SK-N-SH treated with all-trans-retinoic acid at 6 μM for 48 hours (cell line): ENCODE measurements around the gene SSR2.

ENCODE experiments used
- ATAC-seq: fragments of 200-7000 bp; cut with Tn5 transposase; 3 replicates; pipeline ENCODE4 v1.9.1; 2020; ENCODE audit warnings: mild to moderate bottlenecking, moderate library complexity
- ARNTL ChIP-seq: fragments of 450-650 bp; formaldehyde crosslinking; IDR thresholded peaks from 2 replicates; pipeline ENCODE4 v1.5.0; 2020; ENCODE audit warnings: low read depth, mild to moderate bottlenecking, moderate library complexity, borderline replicate concordance
- BACH2 ChIP-seq: fragments of 250-450 bp; sonication (Bioruptor Pico); IDR thresholded peaks from 2 replicates; pipeline ENCODE4 v1.9.0; 2021; ENCODE audit warnings: mild to moderate bottlenecking, borderline replicate concordance
- CREB5 ChIP-seq: fragments of 250-450 bp; sonication (Bioruptor Pico); IDR thresholded peaks from 2 replicates; pipeline ENCODE4 v1.5.1; 2020; ENCODE audit warnings: low read depth, mild to moderate bottlenecking, moderate library complexity
- CSDC2 ChIP-seq: fragments of 250-450 bp; sonication (Bioruptor Pico); IDR thresholded peaks from 2 replicates; pipeline ENCODE4 v1.5.0; 2020; ENCODE audit warnings: mild to moderate bottlenecking, moderate library complexity
- CSRNP3 ChIP-seq: fragments of 250-450 bp; sonication (Bioruptor Pico); IDR thresholded peaks from 2 replicates; pipeline ENCODE4 v1.5.1; 2021; ENCODE audit warnings: mild to moderate bottlenecking, moderate library complexity
- ESRRG ChIP-seq: fragments of 250-450 bp; sonication (Bioruptor Pico); IDR thresholded peaks from 2 replicates; pipeline ENCODE4 v1.6.1; 2021; ENCODE audit warnings: mild to moderate bottlenecking
- GLIS3 ChIP-seq: fragments of 250-450 bp; sonication (Bioruptor Pico); IDR thresholded peaks from 2 replicates; pipeline ENCODE4 v1.5.0; 2020; ENCODE audit warnings: mild to moderate bottlenecking, moderate library complexity
- ISL1 ChIP-seq: fragments of 250-450 bp; sonication (Bioruptor Pico); IDR thresholded peaks from 2 replicates; pipeline ENCODE4 v2.1.2; 2022; ENCODE audit warnings: mild to moderate bottlenecking, moderate library complexity
- OSR1 ChIP-seq: fragments of 250-450 bp; sonication (Bioruptor Pico); IDR thresholded peaks from 2 replicates; pipeline ENCODE4 v1.8.0; 2022; ENCODE audit warnings: moderate library complexity, mild to moderate bottlenecking, inconsistent platforms
- PATZ1 ChIP-seq: fragments of 250-450 bp; sonication (Bioruptor Pico); IDR thresholded peaks from 2 replicates; pipeline ENCODE4 v1.8.0; 2020; ENCODE audit warnings: mild to moderate bottlenecking, moderate library complexity, borderline replicate concordance
- POU6F1 ChIP-seq: fragments of 250-450 bp; sonication (Bioruptor Pico); IDR thresholded peaks from 2 replicates; pipeline ENCODE4 v1.8.0; 2021; ENCODE audit warnings: low read depth, mild to moderate bottlenecking, moderate library complexity, borderline replicate concordance
- PPARA ChIP-seq: fragments of 250-450 bp; sonication (Bioruptor Pico); IDR thresholded peaks from 2 replicates; pipeline ENCODE4 v1.5.0; 2020; ENCODE audit warnings: mild to moderate bottlenecking, borderline replicate concordance
- RARB ChIP-seq: fragments of 250-450 bp; sonication (Bioruptor Pico); IDR thresholded peaks from 2 replicates; pipeline ENCODE4 v1.8.0; 2021; ENCODE audit warnings: mild to moderate bottlenecking, moderate library complexity
- SNAI2 ChIP-seq: fragments of 250-450 bp; sonication (Bioruptor Pico); IDR thresholded peaks from 2 replicates; pipeline ENCODE4 v1.5.0; 2020; ENCODE audit warnings: mild to moderate bottlenecking, moderate library complexity
- TCF4 ChIP-seq: fragments of 250-450 bp; sonication (Bioruptor Pico); IDR thresholded peaks from 2 replicates; pipeline ENCODE4 v1.8.0; 2021; ENCODE audit warnings: mild to moderate bottlenecking, moderate library complexity, borderline replicate concordance
- TOX ChIP-seq: fragments of 250-450 bp; sonication (Bioruptor Pico); IDR thresholded peaks from 2 replicates; pipeline ENCODE4 v1.8.0; 2021; ENCODE audit warnings: mild to moderate bottlenecking, moderate library complexity, borderline replicate concordance
- ZC3H10 ChIP-seq: fragments of 250-450 bp; sonication (Bioruptor Pico); IDR thresholded peaks from 2 replicates; pipeline ENCODE4 v1.5.1; 2021; ENCODE audit warnings: mild to moderate bottlenecking, moderate library complexity
- ZFP3 ChIP-seq: fragments of 250-450 bp; sonication (Bioruptor Pico); IDR thresholded peaks from 2 replicates; pipeline ENCODE4 v1.5.0; 2020; ENCODE audit warnings: mild to moderate bottlenecking, moderate library complexity
- ZFP30 ChIP-seq: fragments of 450-650 bp; formaldehyde crosslinking; IDR thresholded peaks from 2 replicates; pipeline ENCODE4 v1.5.0; 2022; ENCODE audit warnings: mild to moderate bottlenecking, moderate library complexity
- ZNF565 ChIP-seq: fragments of 450-650 bp; formaldehyde crosslinking; conservative IDR thresholded peaks from 2 replicates; pipeline ENCODE4 v1.5.0; 2020; ENCODE audit warnings: low read depth, mild to moderate bottlenecking, moderate library complexity
- ZNF70 ChIP-seq: fragments of 450-650 bp; formaldehyde crosslinking; IDR thresholded peaks from 2 replicates; pipeline ENCODE4 v1.5.0; 2020; ENCODE audit warnings: mild to moderate bottlenecking, moderate library complexity
- ZNF8 ChIP-seq: fragments of 450-650 bp; formaldehyde crosslinking; IDR thresholded peaks from 2 replicates; pipeline ENCODE4 v1.5.0; 2020; ENCODE audit warnings: mild to moderate bottlenecking, moderate library complexity

The SSR2 gene

GRCh38 chr1:156033011-156033410 lies 12.3 kb upstream of the SSR2 start:
- no peak for TF ChIP-seq ZFP30
- no peak for TF ChIP-seq CSDC2 (CRISPR knock-in tag)
- no peak for TF ChIP-seq TOX
- TF ChIP-seq ZNF8 = no peak
- no peak for TF ChIP-seq PATZ1 (CRISPR knock-in tag)
- no peak for TF ChIP-seq ISL1 (CRISPR knock-in tag)
- no peak for TF ChIP-seq BACH2 (CRISPR knock-in tag)
- TF ChIP-seq SNAI2 (CRISPR knock-in tag) = no peak
- TF ChIP-seq POU6F1 (CRISPR knock-in tag) = no peak
- no peak for TF ChIP-seq OSR1 (CRISPR knock-in tag)
- peak; percentile 26; the same call in 2 of the 3 replicates for ATAC-seq

GRCh38 chr1:156026588-156026987 lies 5.8 kb upstream of the SSR2 start:
- ATAC-seq = no peak
- TF ChIP-seq GLIS3 (CRISPR knock-in tag) (no peak), PATZ1 (CRISPR knock-in tag) (no peak), ISL1 (CRISPR knock-in tag) (no peak), PPARA (CRISPR knock-in tag) (no peak), TCF4 (CRISPR knock-in tag) (no peak), CSRNP3 (CRISPR knock-in tag) (no peak), ZNF70 (CRISPR knock-in tag) (no peak), ZNF8 (no peak), OSR1 (CRISPR knock-in tag) (no peak), ZC3H10 (CRISPR knock-in tag) (no peak), ZNF565 (no peak), POU6F1 (CRISPR knock-in tag) (no peak), CREB5 (CRISPR knock-in tag) (no peak), CSDC2 (CRISPR knock-in tag) (no peak), TOX (no peak), ZFP3 (CRISPR knock-in tag) (no peak), ARNTL (no peak), SNAI2 (CRISPR knock-in tag) (no peak), RARB (no peak), ZFP30 (no peak)

GRCh38 chr1:156025876-156026275 lies 5.1 kb upstream of the SSR2 start:
- peak; percentile 99 for ATAC-seq
- TF ChIP-seq GLIS3 (CRISPR knock-in tag) (no peak), CREB5 (CRISPR knock-in tag) (no peak), PPARA (CRISPR knock-in tag) (no peak), CSDC2 (CRISPR knock-in tag) (no peak), ISL1 (CRISPR knock-in tag) (no peak), ZNF565 (no peak), ESRRG (no peak), ZNF8 (no peak), TOX (no peak), SNAI2 (CRISPR knock-in tag) (no peak), TCF4 (CRISPR knock-in tag) (no peak), POU6F1 (CRISPR knock-in tag) (no peak), ZC3H10 (CRISPR knock-in tag) (no peak), PATZ1 (CRISPR knock-in tag) (no peak)
